ENCODE results near the gene TUBA4B.

Gene TUBA4B

DNA sequence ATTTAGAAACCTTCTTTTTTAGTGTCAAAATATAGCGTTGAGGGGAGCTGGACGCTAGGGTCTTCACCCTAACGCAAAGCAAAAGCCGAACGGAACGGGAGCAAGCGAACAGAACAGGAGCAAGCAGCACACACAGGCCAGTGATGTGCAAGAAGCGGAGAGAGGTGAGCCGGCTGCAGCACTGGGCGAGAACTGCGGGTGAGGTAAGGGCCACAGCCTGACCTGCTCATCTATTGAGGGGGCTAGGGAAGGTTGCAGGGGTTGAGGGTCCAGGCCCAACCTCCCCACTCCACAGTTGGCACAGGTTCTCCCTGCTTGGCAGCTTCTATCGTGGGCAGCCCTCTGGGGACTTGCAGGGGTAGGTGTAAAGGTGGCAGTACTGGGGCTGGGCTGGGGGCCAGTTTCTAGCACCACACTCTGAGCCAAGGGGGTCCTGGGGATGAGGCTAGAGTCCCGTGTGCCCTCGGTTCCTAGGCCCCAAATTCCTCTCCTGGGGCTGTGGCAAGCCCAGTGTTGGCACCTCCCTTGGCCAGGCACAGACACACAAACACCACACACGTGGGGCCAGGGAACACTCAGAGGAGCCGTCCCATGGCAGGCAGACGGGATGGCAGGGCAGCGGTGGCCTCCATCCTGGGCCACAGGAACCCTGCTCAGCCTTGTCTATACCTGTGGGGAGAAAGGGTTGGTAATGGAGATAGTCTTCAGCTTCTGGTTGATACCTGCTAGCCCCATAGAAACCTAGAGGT lies 33.1 kb upstream of the TUBA4B start:
- H3K4me3 ChIP-seq (ENCODE audit: low read length) = no peak overlapping the region
- no peak for DNase-seq (ENCODE audit: low read depth)
- TF ChIP-seq, protein P1, sequence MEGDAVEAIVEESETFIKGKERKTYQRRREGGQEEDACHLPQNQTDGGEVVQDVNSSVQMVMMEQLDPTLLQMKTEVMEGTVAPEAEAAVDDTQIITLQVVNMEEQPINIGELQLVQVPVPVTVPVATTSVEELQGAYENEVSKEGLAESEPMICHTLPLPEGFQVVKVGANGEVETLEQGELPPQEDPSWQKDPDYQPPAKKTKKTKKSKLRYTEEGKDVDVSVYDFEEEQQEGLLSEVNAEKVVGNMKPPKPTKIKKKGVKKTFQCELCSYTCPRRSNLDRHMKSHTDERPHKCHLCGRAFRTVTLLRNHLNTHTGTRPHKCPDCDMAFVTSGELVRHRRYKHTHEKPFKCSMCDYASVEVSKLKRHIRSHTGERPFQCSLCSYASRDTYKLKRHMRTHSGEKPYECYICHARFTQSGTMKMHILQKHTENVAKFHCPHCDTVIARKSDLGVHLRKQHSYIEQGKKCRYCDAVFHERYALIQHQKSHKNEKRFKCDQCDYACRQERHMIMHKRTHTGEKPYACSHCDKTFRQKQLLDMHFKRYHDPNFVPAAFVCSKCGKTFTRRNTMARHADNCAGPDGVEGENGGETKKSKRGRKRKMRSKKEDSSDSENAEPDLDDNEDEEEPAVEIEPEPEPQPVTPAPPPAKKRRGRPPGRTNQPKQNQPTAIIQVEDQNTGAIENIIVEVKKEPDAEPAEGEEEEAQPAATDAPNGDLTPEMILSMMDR (conservative IDR thresholded peaks at IDR 0.05; ENCODE audit: low read length) = no peak

GRCh38 chr2:219220652-219221402 lies 32.2 kb upstream of the TUBA4B start:
- H3K4me3 ChIP-seq (ENCODE audit: low read length) = no peak overlapping the region
- no peak for DNase-seq (ENCODE audit: low read depth)
- TF ChIP-seq, protein P1 (conservative IDR thresholded peaks at IDR 0.05; ENCODE audit: low read length) = no peak

DNA sequence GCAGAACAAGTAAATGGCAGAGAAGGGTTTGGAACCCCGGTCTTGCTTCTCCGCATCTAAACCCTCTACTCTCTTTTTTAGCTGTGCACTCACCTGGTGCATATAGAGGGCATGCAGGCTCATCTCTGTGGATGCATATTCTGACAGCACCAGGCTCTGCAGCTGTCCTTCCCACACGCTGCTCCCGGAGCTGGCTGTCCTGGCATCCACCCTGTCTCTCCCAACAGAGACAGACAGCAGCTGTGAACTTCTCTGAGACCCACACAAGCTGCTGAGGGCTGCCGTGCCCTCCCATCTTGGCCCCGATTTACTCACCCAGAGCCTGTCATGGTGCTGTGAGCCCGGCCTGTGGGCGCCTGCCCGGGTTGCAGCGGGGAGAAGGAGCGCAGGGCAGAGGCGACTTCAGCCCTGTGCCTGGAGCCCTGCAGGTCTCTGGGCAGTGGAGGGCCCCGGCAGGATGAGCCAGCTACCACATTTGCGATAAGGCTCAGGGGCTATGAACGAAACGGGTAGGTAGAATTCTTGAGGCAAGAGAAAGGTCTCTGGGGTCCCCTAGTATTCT lies 31.0 kb upstream of the TUBA4B start:
- no peak for DNase-seq (ENCODE audit: low read depth)
- no peak overlapping the region for H3K4me3 ChIP-seq (ENCODE audit: low read length)
- TF ChIP-seq, protein P1 (conservative IDR thresholded peaks at IDR 0.05; ENCODE audit: low read length) = no peak

GRCh38 chr2:219223831-219224610 lies 29.0 kb upstream of the TUBA4B start:
- no peak for DNase-seq (ENCODE audit: low read depth)
- no peak overlapping the region for H3K4me3 ChIP-seq (ENCODE audit: low read length)
- TF ChIP-seq, protein P1 (conservative IDR thresholded peaks at IDR 0.05; ENCODE audit: low read length) = no peak

- TF ChIP-seq, protein P1 (conservative IDR thresholded peaks at IDR 0.05; ENCODE audit: low read length) = no peak
- no peak for DNase-seq (ENCODE audit: low read depth)
- no peak overlapping the region for H3K4me3 ChIP-seq (ENCODE audit: low read length)
Observed at GRCh38 chr2:219225350-219225749, 27.7 kb upstream of the TUBA4B start.

DNA sequence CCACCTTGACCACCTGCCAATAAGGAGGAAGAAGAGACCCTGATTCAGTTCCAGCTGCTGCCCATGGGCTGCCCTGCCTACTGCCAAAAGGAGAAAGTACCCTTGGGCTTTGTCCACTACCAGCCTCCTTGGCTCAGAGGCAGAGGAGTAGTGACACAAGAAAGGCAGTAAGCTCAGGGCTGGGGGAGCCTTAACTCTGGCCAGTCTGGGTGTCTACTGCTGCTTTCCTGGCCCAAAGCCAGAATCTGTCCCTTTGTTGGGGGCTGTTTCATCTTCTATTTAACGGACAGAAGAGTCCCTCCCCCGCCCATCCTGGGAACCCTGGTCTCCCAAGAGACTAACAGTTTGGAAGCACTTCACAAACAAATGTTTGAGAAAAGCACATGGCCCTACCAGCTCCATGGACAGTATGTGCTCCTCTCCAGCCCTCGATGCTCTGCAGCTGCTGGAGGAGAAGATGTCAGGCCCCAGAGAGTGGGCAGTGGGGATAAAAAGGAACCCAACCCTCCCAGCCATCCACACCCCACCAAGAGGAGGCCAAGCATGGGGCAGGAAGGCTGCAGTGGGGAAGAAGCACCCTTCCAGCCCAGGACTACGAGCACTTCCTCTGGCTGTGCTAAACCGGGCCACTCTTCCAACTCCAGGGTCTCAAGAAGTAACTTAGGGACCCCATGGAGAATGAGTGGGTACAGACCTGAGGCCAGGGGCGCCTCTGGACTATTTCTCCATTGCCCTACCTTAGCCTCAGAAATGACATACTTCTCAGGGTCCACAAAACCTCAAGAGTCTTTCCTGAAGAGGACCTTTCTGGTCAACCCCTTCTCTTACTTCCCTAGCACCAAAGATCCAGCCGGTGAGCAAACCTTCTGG lies 24.8 kb upstream of the TUBA4B start:
- peak overlapping the region; percentile 68 for H3K4me3 ChIP-seq (ENCODE audit: low read length)
- no peak for DNase-seq (ENCODE audit: low read depth)
- TF ChIP-seq, protein P1 (conservative IDR thresholded peaks at IDR 0.05; ENCODE audit: low read length) = no peak
